ENCODE measurements around the gene FOXO4.

FOXO4 gene

GRCh38 chrX:71140440-71140839 lies 44.8 kb downstream of the FOXO4 start:
- no peak for DNase-seq (ENCODE audit: low read depth)

GRCh38 chrX:71143508-71143907 lies 47.9 kb downstream of the FOXO4 start:
- DNase-seq (ENCODE audit: low read depth) = no peak

- no peak for DNase-seq (ENCODE audit: low read depth)
These were observed 49.0 kb downstream of the FOXO4 start, which contains the start of gene NLGN3 for GRCh38 chrX:71144651-71145050. TSS of gene NLGN3 (plus strand) at chrX:71144841. CDS start at chrX:71147750, 2,909 bp downstream.

- no peak for DNase-seq (ENCODE audit: low read depth)
These were observed 52.0 kb downstream of the FOXO4 start for GRCh38 chrX:71147496-71148277.

- no peak for DNase-seq (ENCODE audit: low read depth)
These were observed 52.6 kb downstream of the FOXO4 start for GRCh38 chrX:71148278-71148663.

- no peak for DNase-seq (ENCODE audit: low read depth)
These were observed 55.7 kb downstream of the FOXO4 start for GRCh38 chrX:71151366-71151765.

Measured in activated gamma-delta T cell treated with anti-CD3 and anti-CD28 coated beads, Interleukin-2, amount 50 U/mL, for 16 hours (primary cell).